ENCODE measurements around the gene RNF41. TPM values are rescaled to one million over a fixed set of nuclear protein-coding genes. Genes with fewer than 3 reads are reported as not detected.
"Not testable (repeated sequence)": the region's sequence is repeated elsewhere in the genome, so short reads cannot be mapped to it uniquely, and the experiment has no call there.

The RNF41 gene
- 42.7 TPM for polyA plus RNA-seq (ENCODE audit: insufficient read length)

- DNase-seq (ENCODE audit: low read depth) = peak; percentile 96
Measured at GRCh38 chr12:56221757-56222530, at the start of gene RNF41. TSS of gene RNF41 (minus strand) at chr12:56221922. CDS start at chr12:56214047, 7,875 bp downstream.

- no peak for DNase-seq (ENCODE audit: low read depth)
Measured at GRCh38 chr12:56271031-56271430, 49.3 kb upstream of the RNF41 start.

DNA sequence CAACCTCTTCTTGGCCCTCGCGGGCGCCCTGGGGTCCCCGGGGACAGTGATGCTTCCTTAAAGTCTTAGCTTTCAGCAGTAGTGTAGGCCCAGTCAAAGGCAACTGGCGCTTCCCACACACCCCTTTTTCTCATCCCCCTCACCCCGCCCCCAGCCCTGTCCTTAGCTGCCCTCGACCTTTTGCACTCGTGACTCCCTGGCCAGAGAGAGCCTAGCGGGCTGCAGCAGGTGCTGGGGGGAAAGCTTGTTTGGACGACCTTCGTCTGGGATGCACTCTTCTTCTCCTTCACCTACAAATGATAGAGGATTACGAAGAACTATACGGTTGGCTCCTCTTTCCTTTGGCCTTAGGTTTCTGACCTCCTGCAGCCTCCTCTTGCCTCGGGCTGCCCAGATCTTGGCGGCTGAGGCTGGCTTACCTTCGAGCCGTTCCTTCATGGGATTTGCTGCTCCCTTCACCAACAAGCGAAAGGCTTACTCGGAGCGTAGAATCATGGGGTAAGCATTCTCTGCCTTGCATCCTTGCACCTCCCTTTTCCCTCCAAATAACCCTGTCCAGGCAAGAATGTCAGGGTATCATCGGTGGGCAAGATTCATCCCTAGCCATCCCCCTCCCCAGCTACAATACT, 45.8 kb upstream of the RNF41 start:
- DNase-seq (ENCODE audit: low read depth) = no peak

DNA sequence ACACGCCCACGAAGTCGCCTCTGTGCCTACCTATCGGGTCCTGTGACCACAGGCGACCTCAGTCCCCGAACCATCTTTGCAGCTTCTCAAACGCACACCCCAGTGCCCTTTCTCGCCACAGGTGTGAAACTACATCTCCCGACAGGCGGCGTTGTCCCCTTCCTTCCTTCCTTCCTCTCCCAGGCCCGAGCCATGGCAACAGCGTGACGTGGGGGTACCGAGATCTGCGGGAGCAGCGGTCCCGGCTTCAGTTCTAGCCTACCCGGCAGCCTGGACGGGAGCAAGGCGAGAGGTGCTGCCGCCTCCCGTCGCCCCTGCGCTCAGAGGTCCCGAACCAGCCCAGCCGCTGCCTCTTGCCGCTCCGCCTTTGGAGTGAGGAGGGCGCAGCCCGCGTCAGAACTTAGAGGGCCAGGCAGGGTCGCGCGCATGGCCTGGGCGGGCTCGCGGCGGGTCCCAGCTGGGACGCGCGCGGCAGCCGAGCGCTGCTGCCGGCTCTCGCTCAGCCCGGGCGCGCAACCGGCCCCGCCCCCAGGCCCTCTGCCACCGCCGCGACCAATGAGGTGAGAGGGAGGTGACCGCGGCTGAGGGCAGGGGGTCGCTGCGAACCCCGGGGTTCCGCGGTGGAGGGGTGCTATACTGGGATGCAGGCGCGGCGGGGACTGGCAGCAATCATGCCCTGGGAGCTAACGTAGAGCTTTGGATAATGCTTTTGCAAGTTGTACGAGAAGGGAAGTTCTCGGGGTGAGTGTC, 45.1 kb upstream of the RNF41 start, which contains the start of gene COQ10A:
Gene COQ10A (plus strand): TSS at position 250 of the 750 bp plus-strand sequence. CDS start 177 bp downstream, at position 427.
- peak; percentile 79 for DNase-seq (ENCODE audit: low read depth)

DNA sequence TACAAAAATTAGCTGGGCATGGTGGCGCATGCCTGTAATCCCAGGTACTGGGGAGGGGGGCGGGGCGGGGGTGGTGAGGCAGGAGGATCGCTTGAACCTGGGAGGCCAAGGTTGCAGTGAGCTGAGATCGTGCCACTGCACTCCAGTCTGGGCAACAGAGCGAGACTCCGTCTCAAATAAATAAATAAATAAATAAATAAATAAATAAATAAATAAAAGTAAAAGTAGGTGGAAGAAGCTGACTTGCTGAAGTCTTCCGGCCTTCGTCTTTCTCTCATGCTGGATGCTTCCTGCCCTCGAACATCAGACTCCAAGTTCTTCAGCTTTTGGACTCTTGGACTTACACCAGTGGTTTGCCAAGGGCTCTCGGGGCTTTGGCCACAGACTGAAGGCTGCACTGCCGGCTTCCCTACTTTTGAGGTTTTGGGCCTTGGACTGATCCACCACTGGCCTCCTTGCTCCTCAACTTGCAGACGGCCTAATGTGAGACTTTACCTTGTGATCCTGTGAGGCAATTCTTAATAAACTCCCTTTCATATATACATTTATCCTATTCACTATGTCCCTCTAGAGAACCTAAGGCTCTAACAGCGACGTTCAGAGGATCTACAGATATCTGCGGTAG, 44.5 kb upstream of the RNF41 start:
- DNase-seq (ENCODE audit: low read depth) = not testable (repeated sequence)

DNA sequence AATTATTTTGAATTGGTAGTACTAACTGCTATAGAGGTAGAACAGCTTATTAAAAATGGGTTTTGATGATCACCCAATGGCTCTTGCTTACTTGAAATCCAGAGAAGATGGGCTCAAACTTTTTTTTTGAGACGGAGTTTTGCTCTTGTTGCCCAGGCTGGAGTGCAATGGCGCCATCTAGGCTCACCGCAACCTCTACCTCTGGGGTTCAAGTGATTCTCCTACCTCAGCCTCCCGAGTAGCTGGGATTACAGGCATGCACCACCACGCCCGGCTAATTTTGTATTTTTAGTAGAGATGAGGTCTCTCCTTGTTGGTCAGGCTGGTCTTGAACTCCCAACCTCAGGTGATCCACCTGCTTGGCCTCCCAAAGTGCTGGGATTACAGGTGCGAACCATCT, 41.2 kb upstream of the RNF41 start:
- DNase-seq (ENCODE audit: low read depth) = not testable (repeated sequence)

GRCh38 chr12:56261503-56262232, 39.9 kb upstream of the RNF41 start:
- no peak for DNase-seq (ENCODE audit: low read depth)

DNA sequence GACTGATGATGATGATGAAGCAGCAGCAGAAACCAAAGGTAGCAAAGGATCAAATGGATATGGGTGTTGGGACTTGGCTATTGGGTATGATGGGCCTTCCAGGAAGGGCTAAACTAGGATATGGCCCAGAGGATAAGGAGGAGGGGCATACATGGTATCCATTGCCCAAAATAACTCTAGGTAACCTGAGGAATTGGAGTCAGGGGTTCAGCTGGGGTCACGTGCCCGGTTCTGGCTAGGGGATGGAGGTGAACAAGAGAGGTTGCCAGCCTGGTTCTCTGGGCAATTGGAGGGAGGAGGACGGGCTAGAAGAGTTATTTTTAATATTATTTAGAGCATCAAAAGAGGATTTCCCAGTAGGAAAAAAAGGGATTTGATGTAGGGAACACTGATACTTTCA, 39.2 kb upstream of the RNF41 start:
- no peak for DNase-seq (ENCODE audit: low read depth)

GRCh38 chr12:56260380-56260779, 38.7 kb upstream of the RNF41 start:
- DNase-seq (ENCODE audit: low read depth) = no peak

DNA sequence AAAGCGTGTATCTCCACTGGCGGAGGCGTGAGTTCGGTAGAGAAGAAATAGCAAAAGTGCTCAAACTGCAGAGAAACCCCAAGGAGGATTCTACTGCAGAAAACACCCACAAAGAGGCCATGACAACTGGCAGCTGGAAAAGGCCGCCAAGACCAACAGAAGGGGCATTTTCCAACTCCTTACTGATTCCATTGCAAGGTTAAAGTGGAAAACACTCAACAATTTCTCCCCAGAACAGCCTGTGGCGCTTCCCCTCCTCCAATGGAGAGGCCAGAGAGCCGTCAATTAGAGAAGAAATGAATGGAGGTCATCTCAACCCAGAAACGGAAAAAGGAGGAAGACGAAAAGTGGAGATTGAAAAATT, 37.1 kb upstream of the RNF41 start:
- no peak for DNase-seq (ENCODE audit: low read depth)

- DNase-seq (ENCODE audit: low read depth) = peak; percentile 43
Measured at GRCh38 chr12:56258068-56258819, 36.5 kb upstream of the RNF41 start, which contains the start of gene ANKRD52. TSS of gene ANKRD52 (minus strand) at chr12:56258384. CDS start at chr12:56258269, 115 bp downstream.

- no peak for DNase-seq (ENCODE audit: low read depth)
Measured at GRCh38 chr12:56257491-56258067, 35.9 kb upstream of the RNF41 start.

- no peak for DNase-seq (ENCODE audit: low read depth)
Measured at GRCh38 chr12:56257071-56257470, 35.3 kb upstream of the RNF41 start.

GRCh38 chr12:56256326-56256960, 34.7 kb upstream of the RNF41 start:
- no peak for DNase-seq (ENCODE audit: low read depth)

DNA sequence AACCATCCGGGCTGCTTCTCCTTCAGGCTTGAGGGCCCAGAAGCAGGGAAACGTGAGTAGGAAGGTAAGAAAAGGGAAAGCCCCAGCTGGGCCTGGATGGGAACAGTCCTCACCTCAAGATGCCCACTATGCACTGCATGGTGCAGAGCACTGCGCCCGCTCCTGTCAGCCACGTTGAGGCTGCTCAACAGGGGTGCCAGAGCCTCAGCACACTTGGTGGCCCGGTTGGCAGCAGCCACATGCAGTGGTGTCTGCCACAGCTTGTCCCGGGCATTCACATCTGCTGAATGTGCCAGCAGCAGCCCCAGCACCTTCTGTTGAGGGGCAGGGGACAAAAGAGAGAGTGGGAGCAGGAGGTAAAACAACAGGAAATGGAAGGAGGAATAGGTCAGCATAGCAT, 33.9 kb upstream of the RNF41 start:
- DNase-seq (ENCODE audit: low read depth) = no peak

- DNase-seq (ENCODE audit: low read depth) = no peak
Measured at GRCh38 chr12:56253091-56253490, 31.4 kb upstream of the RNF41 start.

GRCh38 chr12:56252649-56253048, 30.9 kb upstream of the RNF41 start:
- DNase-seq (ENCODE audit: low read depth) = no peak

DNA sequence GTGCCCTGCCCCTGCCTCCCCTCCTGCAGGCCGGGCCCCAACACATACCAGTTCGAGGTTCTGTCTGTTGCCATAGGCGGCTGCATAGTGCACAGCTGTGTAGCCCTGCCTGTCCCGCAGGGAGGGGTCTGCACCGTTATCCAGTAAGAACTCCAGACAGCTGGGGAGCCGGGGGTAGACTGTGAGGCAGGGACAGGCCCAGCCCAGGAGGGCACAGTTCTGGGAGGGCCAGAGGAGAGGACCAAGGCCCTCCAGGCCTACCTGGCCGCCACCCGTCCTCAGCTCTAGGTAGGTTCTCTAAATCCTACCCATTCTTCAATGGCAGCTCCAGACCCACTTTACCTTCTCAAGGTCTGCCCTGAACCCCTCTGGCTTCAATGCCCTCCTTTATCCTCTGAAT, 27.0 kb upstream of the RNF41 start:
- DNase-seq (ENCODE audit: low read depth) = no peak

GRCh38 chr12:56247923-56248322, 26.2 kb upstream of the RNF41 start:
- DNase-seq (ENCODE audit: low read depth) = no peak

DNA sequence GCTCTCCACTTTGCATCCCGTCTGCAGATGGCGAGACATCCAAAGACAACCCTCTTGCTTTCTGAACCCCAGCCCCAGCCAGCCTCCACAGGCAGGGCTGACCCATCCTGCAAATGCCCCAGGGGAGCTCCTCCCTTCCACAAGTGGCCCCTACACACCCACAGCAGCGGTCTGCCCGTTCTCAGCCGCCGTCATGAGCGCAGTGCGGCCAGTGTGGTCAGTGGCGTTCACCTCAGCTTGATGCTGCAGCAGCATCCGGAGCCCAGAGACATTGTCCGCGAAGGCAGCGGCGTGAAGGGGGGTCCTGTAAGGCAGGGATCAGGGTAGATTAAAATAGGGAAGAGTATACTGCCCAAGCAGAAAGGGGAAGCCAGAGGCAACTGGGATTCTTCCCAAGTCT, 22.8 kb upstream of the RNF41 start:
- DNase-seq (ENCODE audit: low read depth) = no peak
